A204.1 (cell line): ENCODE data around the gene WEE1.
"Not testable (repeated sequence)": the region's sequence is repeated elsewhere in the genome, so short reads cannot be mapped to it uniquely, and the experiment has no call there.

Experiments used
- FAIRE-seq: peaks from 2 replicates; lab custom pipeline; 2012; peaks lifted over from hg19 to GRCh38; lab: Jason Lieb, UNC

The WEE1 gene

DNA sequence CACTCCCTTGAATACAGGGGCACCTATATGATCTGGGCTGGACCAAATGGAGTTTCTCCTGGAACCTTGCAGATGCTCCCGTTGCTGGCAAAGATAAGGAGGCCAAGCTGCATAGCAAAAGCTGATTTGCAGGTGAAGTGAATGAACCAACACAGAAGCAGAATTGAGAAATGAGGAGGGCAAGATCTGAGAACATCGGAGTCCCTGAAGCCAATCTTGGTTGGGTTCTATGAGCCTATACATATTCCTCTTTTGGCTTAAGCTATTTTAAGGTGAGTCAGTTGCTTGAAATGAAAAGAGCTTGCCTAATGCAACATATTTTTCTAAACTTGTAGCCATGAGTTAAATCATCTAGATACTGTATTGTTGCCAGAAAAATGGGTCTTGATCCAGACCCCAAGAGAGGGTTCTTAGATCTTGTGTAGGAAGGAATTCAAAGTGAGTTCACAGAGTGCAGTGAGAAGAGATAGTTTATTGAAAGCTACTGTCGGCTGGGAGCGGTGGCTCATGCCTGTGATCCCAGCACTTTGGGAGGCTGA lies 23.5 kb downstream of the WEE1 start:
- FAIRE-seq: no peak

- FAIRE-seq: no peak
Observed at GRCh38 chr11:9600166-9600565, 26.7 kb downstream of the WEE1 start.

- FAIRE-seq: no peak
Observed at GRCh38 chr11:9600644-9601036, 27.2 kb downstream of the WEE1 start.

GRCh38 chr11:9601037-9601875 lies 27.8 kb downstream of the WEE1 start:
- no peak for FAIRE-seq

DNA sequence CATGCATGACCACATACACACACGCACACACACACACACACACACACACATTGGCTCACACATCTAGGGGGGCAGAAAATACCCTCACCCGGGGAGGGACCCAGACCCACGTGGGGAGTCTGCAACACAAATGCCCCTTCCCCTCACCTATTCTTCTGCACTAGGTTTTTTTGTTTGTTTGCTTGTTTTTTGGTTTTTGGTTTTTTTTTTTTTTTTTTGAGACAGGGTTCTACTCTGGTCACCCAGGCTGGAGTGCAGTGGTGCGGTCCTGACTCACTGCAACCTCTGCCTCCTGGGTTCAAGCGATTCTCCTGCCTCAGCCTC lies 28.4 kb downstream of the WEE1 start:
- FAIRE-seq: no peak

DNA sequence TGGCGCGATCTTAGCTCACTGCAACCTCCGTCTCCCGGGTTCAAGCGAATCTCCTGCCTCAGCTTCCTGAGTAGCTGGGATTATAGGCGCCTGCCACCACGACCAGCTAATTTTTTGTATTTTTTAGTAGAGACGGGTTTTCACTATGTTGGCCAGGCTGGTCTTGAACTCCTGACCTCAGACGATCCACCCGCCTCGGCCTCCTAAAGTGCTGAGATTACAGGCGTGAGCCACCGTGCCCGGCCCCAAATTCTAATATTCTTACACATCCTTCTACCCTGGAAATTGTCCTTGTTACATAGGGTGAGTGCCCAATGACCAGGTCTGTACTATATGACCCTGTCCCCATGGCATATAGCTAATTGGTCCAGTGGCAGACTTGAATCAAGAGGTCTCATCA lies 29.7 kb downstream of the WEE1 start:
- FAIRE-seq: not testable (repeated sequence)

GRCh38 chr11:9604134-9604533 lies 30.7 kb downstream of the WEE1 start:
- FAIRE-seq: no peak

DNA sequence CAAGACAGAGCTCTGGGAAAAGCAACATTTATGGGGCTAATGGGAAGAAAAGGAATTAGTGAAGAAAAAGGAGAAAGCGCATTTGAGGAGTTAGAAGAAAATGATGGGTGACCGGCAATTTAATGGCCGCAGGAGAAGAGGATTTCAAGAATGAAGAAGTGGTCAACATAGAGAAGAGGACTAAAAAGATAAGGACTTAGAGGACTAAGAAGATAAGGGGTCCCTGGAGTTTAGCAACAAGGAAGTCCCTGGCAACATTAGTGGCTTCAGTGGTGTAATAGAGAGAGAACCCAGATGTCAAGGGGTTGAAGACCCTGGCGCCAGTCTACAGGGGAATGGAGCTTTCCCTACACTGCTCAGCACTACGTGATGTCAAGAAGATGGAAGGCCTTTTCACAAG lies 32.3 kb downstream of the WEE1 start:
- no peak for FAIRE-seq

DNA sequence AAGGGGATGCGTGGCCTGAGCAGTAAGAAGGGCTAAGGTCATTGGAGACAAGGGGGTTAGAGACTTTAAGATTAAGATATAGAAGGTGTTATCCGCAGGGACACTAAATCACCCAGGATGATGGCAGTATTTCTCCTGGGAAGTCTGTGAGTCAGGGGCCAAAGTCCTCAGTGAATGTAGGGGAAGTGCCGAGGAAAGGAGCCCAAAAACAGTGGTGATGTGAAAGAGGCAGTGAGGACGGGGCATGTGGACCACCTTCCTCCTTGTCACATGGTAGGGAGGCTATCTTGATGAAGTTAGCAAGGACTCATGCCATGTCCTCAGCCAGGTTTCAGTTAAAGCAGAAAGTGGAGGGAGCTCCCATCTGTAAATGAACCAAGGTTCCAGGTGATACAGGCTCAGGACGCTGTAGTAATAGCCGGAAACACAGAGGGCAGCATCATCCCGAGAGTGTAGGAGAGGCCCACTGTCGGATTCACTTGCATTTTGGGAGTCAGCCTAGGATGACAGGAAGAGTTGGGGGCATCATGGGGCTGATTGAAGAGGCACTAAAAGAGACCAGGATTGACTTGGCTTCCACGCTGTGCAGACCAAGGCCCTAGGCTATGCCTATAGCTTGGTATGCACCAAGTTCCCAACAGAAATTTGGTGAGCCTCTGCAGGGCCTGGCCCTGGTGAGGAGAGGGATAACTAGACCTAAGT lies 33.5 kb downstream of the WEE1 start:
- no peak for FAIRE-seq

GRCh38 chr11:9607511-9607899 lies 34.0 kb downstream of the WEE1 start:
- no peak for FAIRE-seq

DNA sequence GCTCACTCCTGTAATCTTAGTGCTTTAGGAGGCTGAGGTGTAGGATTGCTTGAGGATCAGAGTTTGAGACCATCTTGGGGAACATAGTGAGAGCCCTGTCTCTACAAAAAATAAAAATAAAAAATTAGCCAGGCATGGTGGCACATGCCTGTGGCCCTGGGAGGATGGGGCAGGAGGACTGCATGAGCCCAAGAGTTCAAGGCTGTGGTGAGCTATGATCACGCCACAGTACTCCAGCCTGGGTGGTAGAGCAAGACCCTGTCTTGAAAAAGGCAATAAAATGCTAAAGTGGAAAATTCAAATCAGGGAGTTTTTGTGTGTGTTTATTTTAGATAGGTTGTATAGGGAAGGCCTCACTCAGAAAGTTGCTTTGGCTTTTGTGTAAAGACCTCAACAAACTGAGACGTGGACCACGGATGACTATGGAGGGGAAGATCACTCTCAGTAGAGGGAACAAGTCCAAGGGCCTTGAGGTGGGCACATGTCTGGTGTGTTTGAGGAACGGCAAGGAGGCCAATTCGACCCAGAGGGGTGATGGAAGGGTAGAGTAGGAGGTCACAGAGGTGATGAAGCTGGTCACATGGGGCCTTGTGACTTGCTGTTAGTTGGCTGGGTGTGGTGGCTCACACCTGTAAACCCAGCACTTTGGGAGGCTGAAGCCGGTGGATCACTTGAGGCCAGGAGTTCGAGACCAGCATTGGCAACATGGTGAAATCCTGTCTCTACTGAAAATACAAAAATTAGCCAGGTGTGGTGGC lies 35.7 kb downstream of the WEE1 start:
- FAIRE-seq: no peak

DNA sequence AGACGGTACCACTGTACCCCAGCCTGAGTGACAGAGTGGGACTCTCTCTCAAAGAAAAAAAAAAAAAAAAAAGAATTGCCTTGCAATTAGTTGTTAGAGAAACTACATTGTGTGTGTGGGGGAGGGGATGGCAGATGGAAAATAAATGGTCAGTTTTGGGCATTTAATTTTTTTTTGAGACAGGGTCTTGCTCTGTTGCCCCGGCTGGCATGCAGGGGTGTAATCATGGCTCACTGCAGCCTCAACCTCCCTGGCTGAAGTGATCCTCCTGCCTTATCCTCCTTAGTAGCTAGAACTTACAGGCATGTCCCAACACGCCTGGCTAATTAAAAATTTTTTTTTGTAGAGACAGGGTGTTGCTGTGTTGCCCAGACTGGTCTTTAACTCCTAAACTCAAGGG lies 36.4 kb downstream of the WEE1 start:
- FAIRE-seq: no peak

GRCh38 chr11:9613118-9613829 lies 39.8 kb downstream of the WEE1 start:
- peak; percentile 89 for FAIRE-seq

- FAIRE-seq: no peak
Observed at GRCh38 chr11:9613830-9614762, 40.6 kb downstream of the WEE1 start.

GRCh38 chr11:9615031-9615451 lies 41.6 kb downstream of the WEE1 start:
- FAIRE-seq: no peak

DNA sequence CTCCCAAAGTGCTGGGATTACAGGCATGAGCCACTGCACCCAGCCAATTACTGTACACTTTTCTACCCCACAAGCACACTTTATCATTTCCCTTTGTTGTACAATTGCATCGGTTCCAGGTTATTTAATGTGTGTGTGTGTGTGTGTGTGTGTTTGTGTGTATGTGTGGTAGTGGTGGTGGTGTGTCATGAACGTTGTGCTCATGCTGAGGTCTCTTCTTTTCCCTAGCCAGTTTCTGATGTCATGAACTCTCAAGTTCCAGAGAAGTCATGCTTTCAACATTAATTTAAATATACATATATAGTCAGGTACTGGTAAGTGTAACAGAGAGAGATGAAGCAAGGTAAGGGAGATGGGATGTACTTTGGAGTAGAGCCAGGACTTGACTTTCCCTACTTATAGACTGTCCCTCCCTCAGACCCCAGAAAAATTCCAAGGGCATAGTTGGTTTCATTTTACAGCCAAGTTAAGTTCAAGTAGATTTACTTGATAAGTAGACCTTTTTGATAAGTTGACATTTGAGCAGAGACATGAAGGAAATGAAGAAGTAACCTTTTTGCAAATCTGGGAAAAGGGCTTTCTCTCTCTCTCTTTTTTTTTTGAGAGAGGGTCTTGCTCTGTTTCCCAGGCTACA lies 42.7 kb downstream of the WEE1 start:
- FAIRE-seq: no peak

- no peak for FAIRE-seq
Observed at GRCh38 chr11:9616858-9617257, 43.4 kb downstream of the WEE1 start.

DNA sequence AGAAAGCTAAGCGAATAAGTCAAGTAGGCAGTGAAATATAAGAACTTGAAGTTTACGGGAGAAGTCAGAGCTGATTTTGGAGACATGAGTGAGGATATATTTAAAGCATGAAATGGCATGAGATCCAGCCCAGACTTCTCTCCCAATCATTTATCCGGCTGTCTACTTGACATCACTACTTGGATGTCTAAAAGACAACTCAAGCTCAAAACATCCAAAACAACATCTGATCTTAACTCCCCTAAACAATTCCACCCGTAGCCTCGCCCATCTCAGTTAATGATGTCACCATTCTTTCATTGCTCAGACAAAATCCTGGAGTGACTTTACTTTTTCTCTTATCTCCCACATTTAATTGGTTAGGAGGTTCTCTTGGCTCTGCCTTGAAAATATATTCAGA lies 44.5 kb downstream of the WEE1 start:
- FAIRE-seq: no peak

DNA sequence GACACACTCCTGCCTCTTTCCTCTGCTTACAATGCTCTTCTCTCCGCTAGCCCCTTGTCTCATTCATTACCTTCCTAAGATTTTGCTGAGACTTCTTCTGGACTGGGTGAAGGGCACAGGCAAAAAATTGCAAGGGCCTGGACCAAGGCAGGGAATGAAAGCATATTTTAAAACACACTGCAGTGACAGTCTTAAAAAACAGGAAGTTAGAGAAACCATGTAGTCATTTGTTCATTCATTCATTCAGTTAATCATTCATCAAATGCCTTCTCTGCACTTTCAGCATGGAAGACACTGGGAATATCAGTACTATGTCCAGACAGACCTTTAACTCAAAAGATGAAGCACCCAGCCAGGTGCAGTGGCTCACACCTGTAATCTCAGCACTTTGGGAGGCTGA lies 45.5 kb downstream of the WEE1 start:
- no peak for FAIRE-seq

DNA sequence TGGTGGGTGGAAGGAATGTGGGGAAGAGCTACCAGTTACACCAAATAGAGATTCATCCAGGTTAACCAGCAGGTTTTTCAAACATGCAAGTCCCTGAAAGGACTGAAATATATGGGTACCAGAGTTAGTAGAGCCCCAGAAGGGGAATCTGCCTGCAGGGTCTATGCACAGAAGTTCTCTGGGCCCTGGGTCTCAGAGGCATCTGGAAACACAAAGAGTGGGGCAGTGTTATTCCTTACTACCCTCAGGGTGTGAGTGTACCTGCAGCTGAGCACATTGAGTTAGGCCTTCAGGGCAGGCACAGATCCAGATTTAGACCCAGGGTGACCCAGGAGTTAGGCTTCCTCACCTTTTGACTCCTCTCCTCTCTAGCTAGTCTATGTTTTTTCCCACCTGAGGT lies 46.5 kb downstream of the WEE1 start:
- FAIRE-seq: no peak

- not testable (repeated sequence) for FAIRE-seq
Observed at GRCh38 chr11:9622353-9622752, 48.9 kb downstream of the WEE1 start.
